Omental fat pad (tissue), 4 donors: ENCODE measurements around the gene DHX9. TPM values are rescaled to one million over a fixed set of nuclear protein-coding genes. Genes with fewer than 3 reads are reported as not detected.

ENCODE experiments used
- ATAC-seq: fragments of 150-250 bp; one replicate; pipeline ENCODE4 v1.9.1; 2016; ENCODE audit warnings: mild to moderate bottlenecking, moderate library complexity; ENCODE audit not compliant: low FRiP score
- DNase-seq: peaks from one replicate; pipeline ENCODE4 v3.0.0-alpha.2; 2019; ENCODE audit warnings: low spot score
- total RNA-seq, 4 donors: library from RNA; depleted of rRNA; stranded (reverse); fragments of >200 nt; gene quantifications; one replicate each; pipeline ENCODE4 v1.1.0, GENCODE V29; 2016
- TF ChIP-seq, protein P1 (sequence below), 3 donors: fragments of 450-650 bp; IDR thresholded peaks; one replicate each; pipeline ENCODE4 v1.5.1; 2016 to 2017; ENCODE audit warnings: antibody characterized with exemption in 3 of 3, mild to moderate bottlenecking in 3 of 3, moderate library complexity in 2 of 3

Gene DHX9
- total RNA-seq, 4 donors from 2014 or later, result 79.7 to 135 (median 88.8) TPM

DNA sequence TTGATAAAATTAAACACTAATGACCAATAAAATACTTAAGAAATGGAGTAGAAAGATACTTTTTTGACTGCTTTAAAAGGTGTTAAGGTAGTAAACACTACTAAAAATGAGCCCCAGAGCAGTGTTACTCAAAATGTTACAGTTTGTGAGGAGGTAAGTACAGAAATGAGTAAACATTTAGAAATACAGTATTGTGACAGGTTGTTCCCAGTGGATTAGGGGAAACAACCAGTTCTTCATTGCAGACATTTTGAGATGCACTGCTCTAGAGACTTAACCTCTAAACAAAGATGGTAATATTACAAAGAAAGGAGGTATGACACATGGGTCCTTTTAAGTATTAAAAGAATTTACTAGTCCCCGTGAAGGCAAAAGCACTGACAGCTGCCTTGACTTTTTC, 12.7 kb downstream of the DHX9 start:
- TF ChIP-seq, protein P1, sequence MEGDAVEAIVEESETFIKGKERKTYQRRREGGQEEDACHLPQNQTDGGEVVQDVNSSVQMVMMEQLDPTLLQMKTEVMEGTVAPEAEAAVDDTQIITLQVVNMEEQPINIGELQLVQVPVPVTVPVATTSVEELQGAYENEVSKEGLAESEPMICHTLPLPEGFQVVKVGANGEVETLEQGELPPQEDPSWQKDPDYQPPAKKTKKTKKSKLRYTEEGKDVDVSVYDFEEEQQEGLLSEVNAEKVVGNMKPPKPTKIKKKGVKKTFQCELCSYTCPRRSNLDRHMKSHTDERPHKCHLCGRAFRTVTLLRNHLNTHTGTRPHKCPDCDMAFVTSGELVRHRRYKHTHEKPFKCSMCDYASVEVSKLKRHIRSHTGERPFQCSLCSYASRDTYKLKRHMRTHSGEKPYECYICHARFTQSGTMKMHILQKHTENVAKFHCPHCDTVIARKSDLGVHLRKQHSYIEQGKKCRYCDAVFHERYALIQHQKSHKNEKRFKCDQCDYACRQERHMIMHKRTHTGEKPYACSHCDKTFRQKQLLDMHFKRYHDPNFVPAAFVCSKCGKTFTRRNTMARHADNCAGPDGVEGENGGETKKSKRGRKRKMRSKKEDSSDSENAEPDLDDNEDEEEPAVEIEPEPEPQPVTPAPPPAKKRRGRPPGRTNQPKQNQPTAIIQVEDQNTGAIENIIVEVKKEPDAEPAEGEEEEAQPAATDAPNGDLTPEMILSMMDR (IDR thresholded peaks at IDR 0.05), result no peak
- DNase-seq (no peak), ATAC-seq (no peak)

DNA sequence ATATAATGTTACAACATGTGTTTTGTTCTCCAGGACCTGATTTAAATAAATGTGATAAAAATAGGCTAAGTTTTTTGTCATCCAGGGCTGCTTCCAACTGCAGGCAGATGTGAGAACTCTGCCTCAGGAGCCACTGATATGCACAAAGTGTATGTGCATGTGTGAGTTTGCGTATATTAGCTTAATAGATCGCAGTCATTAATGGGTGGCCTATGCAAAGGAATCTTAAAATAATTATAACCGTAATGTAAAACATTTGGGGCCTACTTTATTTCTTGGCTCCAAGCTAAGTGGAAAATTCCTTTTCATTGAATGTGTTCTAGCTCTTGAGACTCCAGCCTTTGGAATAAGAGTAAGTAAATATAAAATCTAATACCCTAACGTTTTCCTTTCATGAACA, 16.8 kb downstream of the DHX9 start:
- TF ChIP-seq, protein P1 (IDR thresholded peaks at IDR 0.05), result no peak
- ATAC-seq, result no peak
- DNase-seq, result no peak

DNA sequence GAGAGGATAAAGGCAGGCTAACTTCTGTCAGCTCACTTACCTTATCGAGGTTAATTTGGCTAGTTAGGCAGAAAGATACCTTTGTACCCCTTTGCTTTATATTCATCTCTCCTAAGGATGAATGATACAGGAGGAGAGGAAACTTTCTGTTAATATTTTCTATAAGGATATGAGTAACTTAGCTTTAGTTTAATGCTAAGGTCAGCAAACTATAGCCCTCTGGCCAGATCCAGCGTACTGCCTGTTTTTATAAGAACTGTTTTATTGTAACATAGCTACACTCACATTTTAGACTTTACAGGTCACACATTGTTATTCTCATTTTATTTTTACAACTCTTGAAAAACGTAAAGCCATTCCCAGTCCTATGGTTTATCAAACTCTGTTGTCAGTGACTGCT, 18.1 kb downstream of the DHX9 start:
- ATAC-seq, result no peak

DNA sequence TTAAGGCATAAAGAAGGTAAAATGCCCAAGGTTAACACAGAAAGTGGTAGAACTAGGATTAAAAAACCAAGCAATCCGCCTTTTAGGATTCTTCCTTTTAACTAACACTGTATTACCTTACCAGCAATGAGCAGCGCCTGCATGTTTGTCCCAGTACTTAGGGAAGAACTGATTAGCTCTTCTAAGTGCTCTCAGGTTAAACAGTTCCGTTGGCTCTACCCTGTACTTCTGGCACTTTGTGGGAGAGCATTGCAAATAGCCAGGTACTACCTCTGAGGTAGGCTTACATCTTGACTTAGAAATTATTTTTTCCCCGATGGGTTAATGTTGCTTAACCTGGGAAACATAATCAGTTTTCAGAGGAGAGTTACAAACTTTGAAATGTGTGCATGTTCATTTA, 21.5 kb downstream of the DHX9 start:
- TF ChIP-seq, protein P1 (IDR thresholded peaks at IDR 0.05), result no peak
- no peak for ATAC-seq
- no peak for DNase-seq

More for the DNA sequence above, 18.1 kb downstream of the DHX9 start:
- TF ChIP-seq, protein P1 (IDR thresholded peaks at IDR 0.05), result no peak
- DNase-seq, result no peak

DNA sequence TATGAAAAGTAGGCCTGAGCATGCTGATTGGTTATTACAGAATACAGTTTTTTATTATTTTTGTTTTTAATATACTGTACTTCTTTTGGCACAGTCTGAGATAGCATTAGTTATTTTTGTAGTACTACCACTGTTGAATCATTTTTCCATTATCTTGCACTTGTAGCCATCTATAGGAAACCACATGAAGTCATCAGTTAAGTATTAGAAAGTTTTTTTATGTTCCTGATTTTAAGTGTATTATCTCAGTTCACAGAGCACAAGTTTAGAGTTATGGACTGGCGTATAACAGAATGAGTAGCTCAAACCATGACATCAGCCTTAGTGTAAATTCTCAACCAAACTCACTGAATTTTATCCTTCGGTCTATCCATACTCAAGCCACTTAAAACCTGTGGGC, 22.8 kb downstream of the DHX9 start:
- TF ChIP-seq, protein P1 (IDR thresholded peaks at IDR 0.05), result no peak
- ATAC-seq (no peak), DNase-seq (no peak)

DNA sequence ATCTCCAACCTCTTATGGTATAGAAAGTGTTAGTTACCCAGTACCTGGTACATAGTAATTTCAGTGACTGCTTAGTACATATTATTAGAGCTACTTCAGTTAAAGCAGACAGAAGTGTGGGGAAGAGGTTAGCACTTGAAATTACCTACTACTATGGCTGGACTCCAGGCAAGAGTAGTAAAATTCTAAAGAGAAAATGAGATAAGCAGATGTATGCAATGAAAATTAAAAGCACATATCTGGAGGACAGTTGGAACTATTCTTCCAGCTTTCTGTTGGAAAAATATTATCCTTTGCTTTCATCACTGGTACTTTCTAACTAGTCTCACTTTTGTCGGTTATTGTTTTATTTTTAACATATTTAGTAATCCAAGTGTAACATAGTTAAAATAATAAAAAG, 23.7 kb downstream of the DHX9 start:
- TF ChIP-seq, protein P1 (IDR thresholded peaks at IDR 0.05), result no peak
- no peak for DNase-seq
- ATAC-seq, result no peak

DNA sequence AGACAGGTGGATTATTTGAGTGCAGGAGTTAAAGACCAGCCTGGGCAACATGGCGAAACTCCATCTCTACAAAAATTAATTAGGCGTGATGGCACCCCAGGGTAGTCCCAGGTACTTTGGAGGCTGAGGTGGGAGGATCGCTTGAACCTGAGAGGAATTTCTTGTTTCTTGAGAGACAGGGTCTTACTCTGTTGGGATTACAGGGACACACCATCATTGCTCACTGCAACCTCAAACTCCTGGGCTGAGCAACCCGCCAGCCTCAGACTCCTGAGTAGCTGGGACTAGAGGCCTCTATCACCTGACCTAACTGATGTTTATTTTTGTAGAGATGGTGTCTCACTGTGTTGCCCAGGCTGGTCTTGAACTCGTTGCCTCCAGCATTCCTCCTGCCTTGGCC, 24.8 kb downstream of the DHX9 start:
- TF ChIP-seq, protein P1 (IDR thresholded peaks at IDR 0.05), result no peak
- DNase-seq (no peak), ATAC-seq (no peak)
